ENCODE data around the gene GRAMD1A.

Gene GRAMD1A

GRCh38 chr19:35073941-35074340 is 73.8 kb downstream of the GRAMD1A start:
- Histone ChIP-seq H3K27me3 (ENCODE audit: control insufficient read depth, insufficient read depth, low read length) (no peaks in the 10 kb centered on the region), H3K4me1 (ENCODE audit: control insufficient read depth, insufficient read depth, low read length) (no peaks in the 10 kb centered on the region), H3K9ac (ENCODE audit: low read length) (no peak overlapping the region), H3K36me3 (ENCODE audit: control insufficient read depth, insufficient read depth, low read length) (no peaks in the 10 kb centered on the region), H3K9me3 (ENCODE audit: control insufficient read depth, low read length) (no peaks in the 10 kb centered on the region), H3K4me3 (ENCODE audit: low read length) (no peak overlapping the region)

GRCh38 chr19:35074426-35075201 is 74.5 kb downstream of the GRAMD1A start:
- Histone ChIP-seq H3K27me3 (ENCODE audit: control insufficient read depth, insufficient read depth, low read length) (no peaks in the 10 kb centered on the region), H3K4me3 (ENCODE audit: low read length) (no peak overlapping the region), H3K9ac (ENCODE audit: low read length) (no peak overlapping the region), H3K36me3 (ENCODE audit: control insufficient read depth, insufficient read depth, low read length) (no peaks in the 10 kb centered on the region), H3K4me1 (ENCODE audit: control insufficient read depth, insufficient read depth, low read length) (no peaks in the 10 kb centered on the region), H3K9me3 (ENCODE audit: control insufficient read depth, low read length) (no peaks in the 10 kb centered on the region)

GRCh38 chr19:35075202-35076025 is 75.3 kb downstream of the GRAMD1A start:
- Histone ChIP-seq H3K36me3 (ENCODE audit: control insufficient read depth, insufficient read depth, low read length) (no peaks in the 10 kb centered on the region), H3K4me1 (ENCODE audit: control insufficient read depth, insufficient read depth, low read length) (no peaks in the 10 kb centered on the region), H3K9me3 (ENCODE audit: control insufficient read depth, low read length) (no peaks in the 10 kb centered on the region), H3K9ac (ENCODE audit: low read length) (no peak overlapping the region), H3K27me3 (ENCODE audit: control insufficient read depth, insufficient read depth, low read length) (no peaks in the 10 kb centered on the region), H3K4me3 (ENCODE audit: low read length) (no peak overlapping the region)

- no peaks in the 10 kb centered on the region for H3K4me1 ChIP-seq (ENCODE audit: control insufficient read depth, insufficient read depth, low read length)
- H3K9me3 ChIP-seq (ENCODE audit: control insufficient read depth, low read length): no peaks in the 10 kb centered on the region
Measured at GRCh38 chr19:35076026-35076370, 75.9 kb downstream of the GRAMD1A start.

More at GRCh38 chr19:35076026-35076370, 75.9 kb downstream of the GRAMD1A start:
- no peak overlapping the region for H3K9ac ChIP-seq (ENCODE audit: low read length)
- no peak overlapping the region for H3K4me3 ChIP-seq (ENCODE audit: low read length)
- H3K36me3 ChIP-seq (ENCODE audit: control insufficient read depth, insufficient read depth, low read length): no peaks in the 10 kb centered on the region
- H3K27me3 ChIP-seq (ENCODE audit: control insufficient read depth, insufficient read depth, low read length): no peaks in the 10 kb centered on the region
